Hippocampal formation (tissue), 2 donors: ENCODE data around the gene OR1F1.
"Not testable (repeated sequence)": the region's sequence is repeated elsewhere in the genome, so short reads cannot be mapped to it uniquely, and the experiment has no call there.

Source experiments
- DNase-seq, 2 donors: peaks; one replicate each; lab custom pipeline; 2025; lab: John Stamatoyannopoulos, UW

OR1F1 gene

GRCh38 chr16:3187798-3188674 lies at the start of gene OR1F1:
TSS of gene OR1F1 (plus strand) at chr16:3188204.
- DNase-seq, result no peak

- DNase-seq, result no peak
These were observed 49.7 kb upstream of the OR1F1 start for GRCh38 chr16:3138342-3138741.

DNA sequence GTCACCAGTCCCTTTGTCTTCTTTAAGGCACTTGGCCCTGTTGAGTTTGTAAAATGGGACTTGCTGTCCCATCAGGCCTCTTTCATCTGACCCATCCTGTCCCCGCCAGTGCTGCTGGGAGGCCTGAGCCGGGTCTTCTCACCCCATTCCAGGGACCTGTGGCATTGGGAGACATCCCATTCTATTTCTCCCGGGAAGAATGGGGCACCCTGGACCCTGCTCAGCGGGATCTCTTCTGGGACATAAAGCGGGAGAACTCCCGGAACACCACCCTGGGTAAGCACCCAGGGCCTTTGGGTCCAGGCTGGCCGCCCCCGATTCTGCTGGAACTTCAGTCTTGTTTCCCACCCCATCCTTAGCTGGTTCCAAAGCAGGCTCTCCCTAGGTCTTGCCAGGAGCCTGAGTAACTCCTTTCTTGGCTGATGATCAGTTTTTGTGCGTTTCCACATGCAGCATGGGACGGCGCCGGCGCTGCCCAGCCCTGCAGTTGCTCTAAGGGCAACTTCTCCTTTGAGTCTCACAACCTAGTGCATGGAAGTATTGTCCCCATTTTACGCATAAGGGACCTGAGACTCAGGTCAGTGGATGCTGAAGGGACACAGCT lies 49.1 kb upstream of the OR1F1 start:
- DNase-seq, result no peak

DNA sequence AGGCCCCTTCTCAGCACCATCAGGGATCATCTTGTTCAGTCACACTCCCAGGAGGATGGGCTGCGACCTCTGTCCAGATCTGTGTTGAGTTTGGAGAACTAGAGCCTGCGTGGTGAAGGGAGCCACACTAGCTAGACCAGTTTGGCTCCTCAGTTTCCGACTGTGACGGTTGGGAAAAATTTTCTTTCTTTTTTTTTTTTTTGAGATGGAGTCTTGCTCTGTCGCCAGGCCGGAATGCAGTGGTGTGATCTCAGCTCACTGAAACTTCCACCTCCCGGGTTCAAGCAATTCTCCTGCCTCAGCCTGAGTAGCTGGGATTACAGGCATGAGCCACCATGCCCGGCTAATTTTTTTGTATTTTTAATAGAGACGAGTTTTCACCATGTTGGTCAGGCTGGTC lies 48.4 kb upstream of the OR1F1 start:
- DNase-seq, result not testable (repeated sequence)

DNA sequence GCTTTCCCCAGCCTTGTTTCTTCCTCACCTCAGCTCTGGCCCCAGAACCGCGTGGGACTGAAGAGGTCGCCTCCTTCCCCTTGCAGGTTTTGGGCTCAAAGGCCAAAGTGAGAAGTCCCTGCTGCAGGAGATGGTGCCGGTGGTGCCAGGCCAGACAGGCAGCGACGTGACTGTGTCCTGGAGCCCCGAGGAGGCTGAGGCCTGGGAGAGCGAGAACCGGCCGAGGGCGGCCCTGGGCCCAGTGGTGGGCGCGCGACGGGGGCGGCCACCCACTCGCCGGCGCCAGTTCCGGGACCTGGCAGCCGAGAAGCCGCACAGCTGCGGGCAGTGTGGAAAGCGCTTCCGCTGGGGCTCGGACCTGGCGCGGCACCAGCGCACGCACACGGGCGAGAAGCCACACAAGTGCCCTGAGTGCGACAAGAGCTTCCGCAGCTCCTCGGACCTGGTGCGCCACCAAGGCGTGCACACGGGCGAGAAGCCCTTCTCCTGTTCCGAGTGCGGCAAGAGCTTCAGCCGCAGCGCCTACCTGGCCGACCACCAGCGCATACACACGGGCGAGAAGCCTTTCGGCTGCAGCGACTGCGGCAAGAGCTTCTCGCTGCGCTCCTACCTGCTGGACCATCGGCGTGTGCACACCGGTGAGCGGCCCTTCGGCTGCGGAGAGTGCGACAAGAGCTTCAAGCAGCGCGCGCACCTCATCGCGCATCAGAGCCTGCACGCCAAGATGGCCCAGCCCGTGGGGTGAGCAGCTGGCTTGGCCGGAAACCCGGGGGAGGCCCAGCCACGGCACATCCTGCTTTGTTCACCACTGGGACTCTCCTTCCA lies 47.2 kb upstream of the OR1F1 start:
- no peak for DNase-seq

GRCh38 chr16:3141781-3142311 lies 46.2 kb upstream of the OR1F1 start:
- DNase-seq, result no peak

GRCh38 chr16:3142327-3142726 lies 45.7 kb upstream of the OR1F1 start:
- DNase-seq, result no peak

GRCh38 chr16:3142770-3143169 lies 45.2 kb upstream of the OR1F1 start:
- DNase-seq, result no peak

GRCh38 chr16:3143189-3143588 lies 44.8 kb upstream of the OR1F1 start:
- DNase-seq, result no peak

- DNase-seq, result no peak
These were observed 44.2 kb upstream of the OR1F1 start for GRCh38 chr16:3143598-3144320.

DNA sequence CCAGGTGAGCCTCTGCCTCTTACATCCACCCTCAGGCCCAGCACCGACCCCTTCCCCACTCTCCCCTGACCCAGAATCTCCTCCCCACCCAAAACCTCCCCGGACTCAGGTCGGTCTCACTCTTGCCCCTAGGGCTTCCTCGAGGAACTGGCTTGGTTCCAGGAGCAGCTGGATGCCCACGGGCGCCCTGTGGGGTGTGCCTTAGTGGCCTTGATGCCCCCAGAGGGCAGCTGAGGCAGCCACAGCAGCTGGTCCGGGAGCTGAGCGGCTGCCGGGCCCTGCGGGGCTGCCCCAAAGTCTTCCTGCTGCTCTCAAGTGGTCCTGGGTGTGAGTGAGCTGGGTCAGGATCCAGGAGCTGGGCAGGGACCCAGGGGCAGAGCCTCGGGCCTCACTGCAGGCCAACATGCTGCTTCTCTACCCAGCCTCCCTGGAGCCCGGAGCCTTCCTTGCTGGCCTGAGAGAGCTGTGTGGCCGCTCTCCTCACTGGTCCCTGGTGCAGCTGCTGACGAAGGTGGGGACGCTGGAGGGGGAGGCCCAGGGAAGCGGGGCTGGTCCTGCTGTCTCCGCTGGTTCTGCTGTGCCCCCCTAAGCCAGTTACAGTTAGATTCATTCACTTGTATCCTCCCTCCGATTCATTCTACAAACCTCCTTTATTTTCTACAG lies 43.6 kb upstream of the OR1F1 start:
- DNase-seq, result no peak

GRCh38 chr16:3145151-3145550 lies 42.9 kb upstream of the OR1F1 start:
- no peak for DNase-seq

DNA sequence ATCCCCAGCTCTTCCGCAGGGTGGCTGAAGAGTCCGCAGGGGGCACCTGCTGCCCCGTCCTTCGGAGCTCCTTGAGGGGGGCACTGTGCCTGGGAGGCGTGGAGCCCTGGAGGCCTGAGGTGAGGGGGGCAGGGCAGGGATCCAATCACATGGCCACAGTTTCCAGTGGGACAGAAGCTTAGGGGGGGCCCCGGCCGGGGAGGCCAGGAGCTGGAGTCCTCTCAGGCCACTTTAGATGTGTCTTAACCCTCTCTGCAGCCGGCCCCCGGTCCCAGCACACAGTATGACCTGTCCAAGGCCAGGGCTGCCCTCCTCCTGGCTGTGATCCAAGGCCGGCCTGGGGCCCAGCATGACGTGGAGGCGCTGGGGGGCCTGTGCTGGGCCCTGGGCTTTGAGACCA lies 42.3 kb upstream of the OR1F1 start:
- no peak for DNase-seq

DNA sequence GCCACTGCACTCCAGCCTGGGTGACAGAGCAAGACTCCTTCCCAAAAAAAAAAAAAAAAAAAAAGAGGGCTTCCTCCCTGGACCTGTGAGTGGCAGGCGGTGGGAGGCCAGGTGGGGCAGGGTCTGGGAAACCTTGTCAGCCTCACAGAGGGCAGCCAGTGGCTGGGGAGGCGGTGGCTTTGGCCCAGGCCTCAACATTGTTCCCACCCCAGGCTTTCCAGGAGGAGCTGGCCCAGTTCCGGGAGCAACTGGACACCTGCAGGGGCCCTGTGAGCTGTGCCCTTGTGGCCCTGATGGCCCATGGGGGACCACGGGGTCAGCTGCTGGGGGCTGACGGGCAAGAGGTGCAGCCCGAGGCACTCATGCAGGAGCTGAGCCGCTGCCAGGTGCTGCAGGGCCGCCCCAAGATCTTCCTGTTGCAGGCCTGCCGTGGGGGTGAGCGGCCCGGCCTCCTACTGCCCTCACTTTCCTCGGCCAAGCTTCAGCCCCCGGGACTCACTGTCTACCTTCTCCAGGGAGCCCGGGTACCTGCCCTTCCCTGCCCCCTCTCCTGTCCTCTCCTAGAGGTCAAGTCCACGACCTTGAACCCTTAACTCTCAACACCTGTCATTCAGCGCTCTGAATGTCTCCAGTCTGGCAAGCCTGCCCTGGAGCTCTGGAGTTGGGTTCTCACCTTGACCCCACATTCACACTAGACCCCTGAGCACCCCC lies 40.8 kb upstream of the OR1F1 start:
- no peak for DNase-seq

GRCh38 chr16:3147757-3148104 lies 40.3 kb upstream of the OR1F1 start:
- no peak for DNase-seq

GRCh38 chr16:3148256-3149192 lies 39.5 kb upstream of the OR1F1 start:
- DNase-seq, result no peak

DNA sequence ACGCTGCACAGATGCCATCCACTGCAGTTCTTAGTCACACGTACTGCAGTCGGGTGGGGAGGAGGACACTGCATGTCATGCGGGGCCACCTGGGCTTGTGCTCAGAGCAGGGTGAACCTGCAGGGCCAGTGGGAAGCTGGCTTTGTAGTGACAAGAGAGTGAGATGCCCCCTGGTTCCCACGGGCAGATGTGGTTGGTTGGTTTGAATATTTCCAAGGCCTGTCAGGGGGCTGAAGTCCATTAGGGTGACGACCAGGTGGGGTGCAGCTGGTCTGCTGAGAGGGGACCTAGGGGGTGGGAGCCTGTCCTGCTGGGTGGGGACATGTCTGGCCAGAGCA lies 38.8 kb upstream of the OR1F1 start:
- DNase-seq, result no peak

DNA sequence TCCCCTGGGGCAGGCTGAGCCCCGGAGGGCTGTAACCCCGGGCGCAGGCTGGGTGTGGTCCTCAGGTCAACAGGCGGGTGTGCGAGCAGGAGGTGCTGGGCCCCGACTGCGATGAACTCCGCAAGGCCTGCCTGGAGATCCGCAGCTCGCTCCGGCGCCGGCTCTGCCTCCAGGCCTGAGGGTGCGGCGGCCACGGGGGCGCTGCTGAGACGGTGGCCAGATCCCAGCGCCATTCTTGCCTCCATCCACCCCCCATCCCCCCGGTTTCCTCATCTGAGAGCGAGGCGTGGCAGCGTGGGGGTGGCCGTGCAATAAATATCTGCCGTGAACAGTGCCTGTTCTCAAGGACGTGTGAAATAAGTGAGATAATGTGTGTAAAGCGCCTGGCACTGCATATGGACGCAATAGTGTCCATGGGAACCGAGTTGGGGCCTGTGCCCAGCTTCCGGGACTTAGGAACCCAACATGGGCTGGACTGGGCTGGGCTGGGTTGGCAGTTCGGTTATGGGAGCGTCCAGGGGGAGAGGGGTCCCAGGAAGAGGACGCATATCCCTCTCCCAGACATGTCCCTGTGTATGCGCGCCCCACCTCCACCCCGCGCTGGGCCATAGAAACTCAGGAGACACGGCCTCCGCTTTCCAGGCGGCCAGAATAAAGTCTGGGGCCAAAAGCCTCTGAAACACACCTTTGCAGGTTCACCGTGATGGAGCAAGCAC lies 38.2 kb upstream of the OR1F1 start:
- DNase-seq, result peak; percentile 9 to 50
